Naive thymus-derived CD8-positive, alpha-beta T cell (primary cell): ENCODE measurements around the gene SCAPER. TPM values are rescaled to one million over a fixed set of nuclear protein-coding genes. Genes with fewer than 3 reads are reported as not detected.
"Not testable (repeated sequence)": the region's sequence is repeated elsewhere in the genome, so short reads cannot be mapped to it uniquely, and the experiment has no call there.

ENCODE experiments used
- ATAC-seq, 2 donors: fragments of 150-1000 bp; cut with Tn5 transposase in 1 of 2; sonication (Bioruptor Pico), chemical (Tn5 transposase) in 1 of 2; 1 replicate in 1 of 2; 2 replicates in 1 of 2; pipeline ENCODE4 v1.10.0; 2021; ENCODE audit warnings: mild to moderate bottlenecking in 2 of 2, moderate library complexity in 2 of 2
- POLR2A ChIA-PET: fragments of 350-600 bp; sonication (Branson Sonifier 250); formaldehyde crosslinking; loops from one replicate; lab custom pipeline; 2021; ENCODE audit warnings: antibody characterized with exemption; lab: Charles Lee
- DNase-seq, 10 donors: peaks; one replicate each; pipeline versions ENCODE4 v3.0.0 to v3.0.0-alpha.2; 2020 to 2022
- H3K27ac Mint-ChIP-seq, 10 donors: one replicate each; pipeline ENCODE4 v1.8.0; 2020 to 2022; ENCODE audit warnings: mild to moderate bottlenecking in 10 of 10, mixed read lengths in 10 of 10, moderate library complexity in 4 of 10, inconsistent platforms in 1 of 10
- H3K27me3 Mint-ChIP-seq, 5 donors: one replicate each; pipeline ENCODE4 v1.8.0; 2021 to 2022; ENCODE audit warnings: mixed read lengths in 5 of 5
- H3K36me3 Mint-ChIP-seq, 3 donors: one replicate each; pipeline ENCODE4 v1.8.0; 2020 to 2022; ENCODE audit warnings: mixed read lengths in 3 of 3, mild to moderate bottlenecking in 2 of 3, inconsistent platforms in 1 of 3
- H3K4me1 Mint-ChIP-seq, 4 donors: one replicate each; pipeline ENCODE4 v1.8.0; 2021 to 2022; ENCODE audit warnings: mixed read lengths in 4 of 4
- H3K4me3 Mint-ChIP-seq, 10 donors: one replicate each; pipeline ENCODE4 v1.8.0; 2020 to 2022; ENCODE audit warnings: mild to moderate bottlenecking in 10 of 10, mixed read lengths in 10 of 10, moderate library complexity in 6 of 10, inconsistent platforms in 1 of 10
- H3K9me3 Mint-ChIP-seq, 9 donors: one replicate each; pipeline ENCODE4 v1.8.0; 2020 to 2022; ENCODE audit warnings: mixed read lengths in 9 of 9, mild to moderate bottlenecking in 3 of 9, inconsistent platforms in 1 of 9, moderate library complexity in 1 of 9
- polyA plus RNA-seq, 3 donors: library from polyadenylated mRNA; unstranded; fragments of 300-500 nt; fragmentation: Illumina TruSeq; gene quantifications; one replicate each; pipeline ENCODE4 v1.2.3, GENCODE V29; 2021
- total RNA-seq, 8 experiments: library from RNA in 2 of 8; stranded (reverse) in 2 of 8; gene quantifications; one replicate each; pipeline ENCODE4 v1.2.3 and lab custom pipeline; 2021 to 2026

SCAPER gene
- total and polyA plus RNA-seq, 5 experiments from 2014 or later = 12.3 to 58.5 (median 17.7) TPM

DNA sequence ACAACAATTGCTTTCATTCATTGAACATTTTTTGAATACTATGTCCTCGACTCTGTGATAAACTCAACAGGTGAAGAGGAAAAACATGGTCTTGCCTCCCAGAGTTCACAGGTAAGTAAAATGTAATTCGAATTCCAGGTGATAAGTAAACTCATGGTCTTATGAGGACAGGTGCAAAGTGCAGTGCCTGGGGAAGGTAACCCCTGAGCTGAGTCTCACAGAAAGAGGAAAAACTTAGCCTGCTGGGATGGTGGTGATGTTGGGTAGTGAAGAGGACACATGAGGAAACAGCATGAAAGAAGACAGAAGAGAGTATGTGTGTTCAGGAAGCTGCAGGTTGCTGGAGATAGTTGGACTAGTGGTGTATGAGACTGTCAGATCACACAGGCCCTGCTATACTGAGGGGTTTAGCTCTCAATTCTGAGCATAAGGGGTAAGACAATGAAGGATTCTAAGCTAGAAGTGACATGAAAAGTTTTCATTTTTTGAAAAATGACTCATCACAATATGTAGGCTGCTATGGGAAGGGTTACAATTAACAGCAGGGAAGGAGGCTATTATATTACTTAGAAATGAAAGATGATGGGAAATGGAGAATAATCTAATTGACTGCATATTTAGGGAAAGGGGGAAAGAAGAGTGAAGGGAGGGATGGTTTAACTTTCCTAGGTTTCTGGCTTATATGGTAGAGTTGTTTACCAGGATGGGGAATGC lies 457.3 kb downstream of the SCAPER start:
- POLR2A ChIA-PET = no interaction called here
- Mint-ChIP-seq H3K27ac (no peak overlapping the region), H3K9me3 (no peaks in the 10 kb centered on the region), H3K27me3 (no peaks in the 10 kb centered on the region), H3K36me3 (peaks cover 0 to 12% (median 4%) of the 10 kb centered on the region in 3 donors), H3K4me3 (no peak overlapping the region), H3K4me1 (no peaks in the 10 kb centered on the region)
- no peak for ATAC-seq
- no peak for DNase-seq

GRCh38 chr15:76440441-76440840 lies 464.7 kb downstream of the SCAPER start:
- Mint-ChIP-seq H3K4me1 (no peaks in the 10 kb centered on the region), H3K36me3 (peaks cover 0 to 17% (median 6%) of the 10 kb centered on the region in 3 donors), H3K27ac (no peak overlapping the region), H3K4me3 (no peak overlapping the region), H3K9me3 (no peaks in the 10 kb centered on the region), H3K27me3 (no peaks in the 10 kb centered on the region)
- ATAC-seq = no peak
- POLR2A ChIA-PET = no interaction called here
- DNase-seq = no peak

GRCh38 chr15:76439542-76439941 lies 465.6 kb downstream of the SCAPER start:
- DNase-seq = no peak
- H3K4me3 Mint-ChIP-seq = no peak overlapping the region
- no peak for ATAC-seq
- no peaks in the 10 kb centered on the region for H3K9me3 Mint-ChIP-seq
- POLR2A ChIA-PET = no interaction called here
- H3K27me3 Mint-ChIP-seq = no peaks in the 10 kb centered on the region
- no peak overlapping the region for H3K27ac Mint-ChIP-seq
- peaks cover 0 to 5% (median 0%) of the 10 kb centered on the region in 4 donors for H3K4me1 Mint-ChIP-seq
- peaks cover 0 to 14% (median 13%) of the 10 kb centered on the region in 3 donors for H3K36me3 Mint-ChIP-seq

- no peak for ATAC-seq
- POLR2A ChIA-PET = no interaction called here
- Mint-ChIP-seq H3K4me3 (no peak overlapping the region), H3K27me3 (no peaks in the 10 kb centered on the region), H3K36me3 (peaks cover 23 to 61% (median 54%) of the 10 kb centered on the region in 3 donors), H3K27ac (peak overlapping the region in 2 of 10 donors; percentile 10 to 61), H3K9me3 (peaks cover 0 to 6% (median 4%) of the 10 kb centered on the region in 9 donors), H3K4me1 (peaks cover 0 to 5% (median 1%) of the 10 kb centered on the region in 4 donors)
- DNase-seq = no peak
Measured at GRCh38 chr15:76433798-76434400, 471.2 kb downstream of the SCAPER start.

DNA sequence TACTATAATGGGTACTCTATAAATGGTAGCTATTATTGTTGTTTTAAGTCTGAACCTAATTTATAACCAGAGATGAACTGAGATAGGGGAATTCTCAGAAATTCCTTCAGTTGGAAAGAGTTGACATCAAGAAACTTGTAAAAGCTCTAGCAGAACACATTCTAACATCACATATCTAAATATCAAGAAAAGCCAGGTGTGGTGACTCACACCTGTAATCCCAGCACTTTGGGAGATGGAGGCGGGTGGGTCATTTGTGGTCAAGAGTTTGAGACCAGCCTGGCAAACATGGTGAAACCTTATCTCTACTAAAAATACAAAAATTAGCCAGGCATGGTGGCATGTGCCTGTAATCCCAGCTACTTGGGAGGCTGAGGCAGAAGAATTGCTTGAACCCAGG lies 472.1 kb downstream of the SCAPER start:
- H3K27me3 Mint-ChIP-seq, POLR2A ChIA-PET, H3K27ac Mint-ChIP-seq, H3K4me1 Mint-ChIP-seq, H3K4me3 Mint-ChIP-seq, ATAC-seq, DNase-seq: not testable (repeated sequence)
- H3K9me3 Mint-ChIP-seq = peaks cover 0 to 14% (median 9%) of the 10 kb centered on the region in 9 donors
- peaks cover 31 to 63% (median 58%) of the 10 kb centered on the region in 3 donors for H3K36me3 Mint-ChIP-seq

- Mint-ChIP-seq H3K4me1 (peaks cover 0 to 5% (median 1%) of the 10 kb centered on the region in 4 donors), H3K27ac (no peak overlapping the region), H3K9me3 (peaks cover 0 to 15% (median 9%) of the 10 kb centered on the region in 9 donors), H3K27me3 (no peaks in the 10 kb centered on the region), H3K4me3 (no peak overlapping the region), H3K36me3 (peaks cover 31 to 65% (median 58%) of the 10 kb centered on the region in 3 donors)
- no peak for DNase-seq
- POLR2A ChIA-PET = no interaction called here
- ATAC-seq = no peak
Measured at GRCh38 chr15:76432604-76433003, 472.5 kb downstream of the SCAPER start.

GRCh38 chr15:76431971-76432370 lies 473.2 kb downstream of the SCAPER start:
- no peak overlapping the region for H3K27ac Mint-ChIP-seq
- no peaks in the 10 kb centered on the region for H3K27me3 Mint-ChIP-seq
- POLR2A ChIA-PET = no interaction called here
- peaks cover 0 to 15% (median 13%) of the 10 kb centered on the region in 9 donors for H3K9me3 Mint-ChIP-seq
- DNase-seq (no peak), ATAC-seq (no peak)
- H3K4me3 Mint-ChIP-seq = no peak overlapping the region
- peaks cover 0 to 5% (median 1%) of the 10 kb centered on the region in 4 donors for H3K4me1 Mint-ChIP-seq
- H3K36me3 Mint-ChIP-seq = peaks cover 32 to 70% (median 58%) of the 10 kb centered on the region in 3 donors

- H3K4me1 Mint-ChIP-seq, POLR2A ChIA-PET, ATAC-seq, DNase-seq, H3K27ac Mint-ChIP-seq, H3K27me3 Mint-ChIP-seq, H3K4me3 Mint-ChIP-seq: not testable (repeated sequence)
- Mint-ChIP-seq H3K36me3 (peaks cover 38 to 76% (median 61%) of the 10 kb centered on the region in 3 donors), H3K9me3 (peaks cover 0 to 22% (median 14%) of the 10 kb centered on the region in 9 donors)
Measured at GRCh38 chr15:76430711-76431110, 474.4 kb downstream of the SCAPER start.

GRCh38 chr15:76429661-76430060 lies 475.5 kb downstream of the SCAPER start:
- ATAC-seq = no peak
- peaks cover 0 to 25% (median 16%) of the 10 kb centered on the region in 9 donors for H3K9me3 Mint-ChIP-seq
- no peak overlapping the region for H3K4me3 Mint-ChIP-seq
- POLR2A ChIA-PET = no interaction called here
- peaks cover 0 to 2% (median 1%) of the 10 kb centered on the region in 4 donors for H3K4me1 Mint-ChIP-seq
- H3K36me3 Mint-ChIP-seq = peaks cover 42 to 74% (median 70%) of the 10 kb centered on the region in 3 donors
- no peak overlapping the region for H3K27ac Mint-ChIP-seq
- no peaks in the 10 kb centered on the region for H3K27me3 Mint-ChIP-seq
- no peak for DNase-seq

DNA sequence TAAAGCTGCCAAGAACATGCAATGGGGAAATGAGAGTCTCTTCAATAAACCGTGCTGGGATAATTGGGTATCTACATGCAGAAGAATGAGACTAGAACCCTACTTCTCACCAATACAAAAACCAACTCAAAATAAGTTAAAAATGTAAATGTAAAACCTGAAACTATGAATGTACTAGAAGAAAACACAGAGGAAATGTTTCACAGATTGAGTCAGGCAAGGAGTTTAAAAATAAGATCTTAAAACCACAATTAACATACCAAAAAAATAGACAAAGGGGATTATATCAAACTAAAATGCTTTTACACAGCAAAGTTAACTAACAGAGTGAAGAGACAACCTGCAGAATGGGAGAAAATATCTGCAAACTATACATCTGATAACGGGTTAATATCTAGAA lies 478.2 kb downstream of the SCAPER start:
- Mint-ChIP-seq H3K4me3 (no peak overlapping the region), H3K27ac (no peak overlapping the region)

DNA sequence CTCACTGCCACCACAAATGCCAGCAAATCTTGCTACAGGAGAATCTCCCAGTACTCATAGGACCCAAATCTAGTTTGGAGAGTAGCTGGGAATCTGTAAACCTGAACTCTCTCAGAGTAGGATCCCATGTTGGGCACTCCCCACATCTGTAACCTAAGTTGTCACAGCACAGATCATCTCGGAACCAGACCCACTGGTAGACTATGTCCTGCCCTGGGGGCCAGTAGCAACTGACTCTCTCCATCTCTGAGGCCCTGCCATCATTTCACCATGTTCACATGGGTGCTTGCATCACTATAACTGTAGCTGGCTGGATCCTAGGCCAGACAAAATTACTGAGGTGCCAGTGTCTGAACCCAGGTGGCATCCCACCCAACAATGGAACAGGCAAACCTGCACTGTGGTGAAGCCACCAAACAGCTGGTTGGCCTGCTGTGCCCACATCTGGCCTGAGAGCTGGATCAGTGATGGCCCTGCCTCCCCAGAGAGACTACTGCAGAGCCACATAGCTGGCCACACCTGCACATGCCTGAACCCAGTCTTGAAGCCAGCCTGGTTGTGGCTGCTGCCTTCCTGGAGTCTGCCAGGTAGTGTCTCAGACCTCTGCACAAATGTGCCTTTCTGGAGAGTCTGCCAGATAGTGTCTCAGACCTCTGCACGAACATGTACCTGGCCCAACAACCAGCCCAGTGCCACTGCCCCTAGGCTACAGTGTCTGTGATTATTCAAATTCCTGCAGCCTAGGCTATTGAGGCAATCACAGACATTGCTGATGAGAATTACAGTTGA lies 486.6 kb downstream of the SCAPER start:
- Mint-ChIP-seq H3K4me1 (no peaks in the 10 kb centered on the region), H3K36me3 (peaks cover 1 to 17% (median 11%) of the 10 kb centered on the region in 3 donors), H3K27ac (no peak overlapping the region), H3K9me3 (peaks cover 0 to 4% (median 0%) of the 10 kb centered on the region in 9 donors), H3K4me3 (no peak overlapping the region), H3K27me3 (no peaks in the 10 kb centered on the region)
- no peak for ATAC-seq
- no peak for DNase-seq
- POLR2A ChIA-PET = no interaction called here

More for the DNA sequence above, 478.2 kb downstream of the SCAPER start:
- H3K36me3 Mint-ChIP-seq = peaks cover 37 to 58% (median 52%) of the 10 kb centered on the region in 3 donors
- peaks cover 0 to 37% (median 20%) of the 10 kb centered on the region in 9 donors for H3K9me3 Mint-ChIP-seq
- peaks cover 0 to 2% (median 0%) of the 10 kb centered on the region in 4 donors for H3K4me1 Mint-ChIP-seq
- DNase-seq = no peak
- ATAC-seq = no peak
- POLR2A ChIA-PET = no interaction called here
- H3K27me3 Mint-ChIP-seq = no peaks in the 10 kb centered on the region

- H3K27ac Mint-ChIP-seq = no peak overlapping the region
- no peaks in the 10 kb centered on the region for H3K27me3 Mint-ChIP-seq
- POLR2A ChIA-PET = no interaction called here
Measured at GRCh38 chr15:76401285-76401684, 503.9 kb downstream of the SCAPER start.

More at GRCh38 chr15:76401285-76401684, 503.9 kb downstream of the SCAPER start:
- H3K36me3 Mint-ChIP-seq = peaks cover 22 to 52% (median 40%) of the 10 kb centered on the region in 3 donors
- H3K4me1 Mint-ChIP-seq = no peaks in the 10 kb centered on the region
- DNase-seq = no peak
- H3K4me3 Mint-ChIP-seq = no peak overlapping the region
- no peaks in the 10 kb centered on the region for H3K9me3 Mint-ChIP-seq
- no peak for ATAC-seq
